Measurements from ENCODE around the gene BRIP1. TPM values are rescaled to one million over a fixed set of nuclear protein-coding genes. Genes with fewer than 3 reads are reported as not detected.

The BRIP1 gene
- total RNA-seq, 1 donor from 2014 or later = 2.4 TPM

- Mint-ChIP-seq H3K27me3 (ENCODE audit: unreplicated experiment) (no peaks in the 10 kb centered on the region), H3K4me3 (ENCODE audit: unreplicated experiment) (no peak overlapping the region)
- TF ChIP-seq CTCF (IDR thresholded peaks at IDR 0.05; ENCODE audit: partially characterized antibody, unreplicated experiment) = no peak
Measured at GRCh38 chr17:61663310-61663709, 200.0 kb downstream of the BRIP1 start.

GRCh38 chr17:61662741-61663140 is 200.6 kb downstream of the BRIP1 start:
- H3K36me3 Mint-ChIP-seq (ENCODE audit: unreplicated experiment) = no peaks in the 10 kb centered on the region

More at GRCh38 chr17:61663310-61663709, 200.0 kb downstream of the BRIP1 start:
- Mint-ChIP-seq H3K36me3 (ENCODE audit: unreplicated experiment) (no peaks in the 10 kb centered on the region), H3K27ac (ENCODE audit: unreplicated experiment) (no peak overlapping the region), H3K4me1 (ENCODE audit: low read depth, unreplicated experiment) (no peaks in the 10 kb centered on the region), H3K9me3 (ENCODE audit: unreplicated experiment) (no peaks in the 10 kb centered on the region)
- no peak for DNase-seq

DNA sequence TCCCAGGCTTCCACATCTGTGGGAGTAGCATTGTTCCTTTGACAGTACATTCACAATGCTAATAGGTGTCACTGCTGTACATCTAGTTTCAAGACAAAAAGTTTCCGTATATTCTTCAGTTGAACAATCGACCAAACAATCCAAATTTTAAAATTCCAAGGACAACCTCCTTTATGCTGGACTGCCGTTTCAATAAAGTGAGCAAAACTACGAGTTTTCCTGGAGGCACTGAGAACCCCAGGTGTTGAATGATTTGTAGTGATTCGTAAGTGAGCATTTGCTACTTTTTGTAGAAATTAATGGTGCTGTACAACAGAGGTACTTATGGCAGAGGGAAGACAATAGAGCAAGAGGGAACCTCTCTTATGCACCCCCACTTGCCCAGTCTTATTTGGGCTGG is 201.1 kb downstream of the BRIP1 start:
- Mint-ChIP-seq H3K36me3 (ENCODE audit: unreplicated experiment) (no peaks in the 10 kb centered on the region), H3K27me3 (ENCODE audit: unreplicated experiment) (no peaks in the 10 kb centered on the region), H3K9me3 (ENCODE audit: unreplicated experiment) (no peaks in the 10 kb centered on the region), H3K4me3 (ENCODE audit: unreplicated experiment) (no peak overlapping the region), H3K27ac (ENCODE audit: unreplicated experiment) (no peak overlapping the region), H3K4me1 (ENCODE audit: low read depth, unreplicated experiment) (no peaks in the 10 kb centered on the region)
- no peak for DNase-seq
- no peak for TF ChIP-seq CTCF (IDR thresholded peaks at IDR 0.05; ENCODE audit: partially characterized antibody, unreplicated experiment)

More at GRCh38 chr17:61662741-61663140, 200.6 kb downstream of the BRIP1 start:
- Mint-ChIP-seq H3K4me1 (ENCODE audit: low read depth, unreplicated experiment) (no peaks in the 10 kb centered on the region), H3K27me3 (ENCODE audit: unreplicated experiment) (no peaks in the 10 kb centered on the region), H3K27ac (ENCODE audit: unreplicated experiment) (no peak overlapping the region), H3K9me3 (ENCODE audit: unreplicated experiment) (no peaks in the 10 kb centered on the region), H3K4me3 (ENCODE audit: unreplicated experiment) (no peak overlapping the region)
- DNase-seq = no peak
- no peak for TF ChIP-seq CTCF (IDR thresholded peaks at IDR 0.05; ENCODE audit: partially characterized antibody, unreplicated experiment)

GRCh38 chr17:61660746-61661485 is 202.4 kb downstream of the BRIP1 start:
- H3K9me3 Mint-ChIP-seq (ENCODE audit: unreplicated experiment) = no peaks in the 10 kb centered on the region
- no peak for TF ChIP-seq CTCF (IDR thresholded peaks at IDR 0.05; ENCODE audit: partially characterized antibody, unreplicated experiment)
- H3K4me3 Mint-ChIP-seq (ENCODE audit: unreplicated experiment) = no peak overlapping the region
- DNase-seq = no peak
- H3K36me3 Mint-ChIP-seq (ENCODE audit: unreplicated experiment) = no peaks in the 10 kb centered on the region
- no peaks in the 10 kb centered on the region for H3K27me3 Mint-ChIP-seq (ENCODE audit: unreplicated experiment)
- H3K27ac Mint-ChIP-seq (ENCODE audit: unreplicated experiment) = no peak overlapping the region
- no peaks in the 10 kb centered on the region for H3K4me1 Mint-ChIP-seq (ENCODE audit: low read depth, unreplicated experiment)

GRCh38 chr17:61659437-61659836 is 203.9 kb downstream of the BRIP1 start:
- Mint-ChIP-seq H3K4me1 (ENCODE audit: low read depth, unreplicated experiment) (no peaks in the 10 kb centered on the region), H3K9me3 (ENCODE audit: unreplicated experiment) (no peaks in the 10 kb centered on the region), H3K36me3 (ENCODE audit: unreplicated experiment) (no peaks in the 10 kb centered on the region), H3K27me3 (ENCODE audit: unreplicated experiment) (no peaks in the 10 kb centered on the region), H3K27ac (ENCODE audit: unreplicated experiment) (no peak overlapping the region), H3K4me3 (ENCODE audit: unreplicated experiment) (no peak overlapping the region)
- no peak for DNase-seq
- TF ChIP-seq CTCF (IDR thresholded peaks at IDR 0.05; ENCODE audit: partially characterized antibody, unreplicated experiment) = no peak

All from glutamatergic neuron (in vitro differentiated cells).